ENCODE measurements around the gene MAL.

Gene MAL

DNA sequence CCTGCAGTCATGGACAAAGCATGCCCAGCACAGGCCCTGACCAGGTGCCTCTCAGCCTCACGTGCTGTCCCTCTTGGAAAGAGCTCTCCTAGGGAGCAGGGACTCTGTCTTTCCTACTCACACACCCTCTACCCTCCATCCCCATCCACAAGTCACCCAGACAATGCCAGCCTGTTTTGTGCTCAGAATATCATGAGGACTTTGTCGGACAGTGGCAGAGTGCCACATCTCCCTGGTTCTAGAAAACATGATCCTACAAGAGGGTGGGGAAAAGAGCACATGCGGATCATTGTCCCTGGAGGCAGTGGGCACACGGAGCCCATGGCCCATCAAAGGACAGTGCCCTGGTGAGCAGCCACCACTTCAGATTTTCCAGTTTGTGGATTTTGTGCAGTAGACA, 3.7 kb upstream of the MAL start:
- TF ChIP-seq CTCF (IDR thresholded peaks at IDR 0.05; ENCODE audit: insufficient read depth, missing control alignments): no peak
- DNase-seq (ENCODE audit: insufficient read length, low spot score) (no peak), FAIRE-seq (no peak)

DNA sequence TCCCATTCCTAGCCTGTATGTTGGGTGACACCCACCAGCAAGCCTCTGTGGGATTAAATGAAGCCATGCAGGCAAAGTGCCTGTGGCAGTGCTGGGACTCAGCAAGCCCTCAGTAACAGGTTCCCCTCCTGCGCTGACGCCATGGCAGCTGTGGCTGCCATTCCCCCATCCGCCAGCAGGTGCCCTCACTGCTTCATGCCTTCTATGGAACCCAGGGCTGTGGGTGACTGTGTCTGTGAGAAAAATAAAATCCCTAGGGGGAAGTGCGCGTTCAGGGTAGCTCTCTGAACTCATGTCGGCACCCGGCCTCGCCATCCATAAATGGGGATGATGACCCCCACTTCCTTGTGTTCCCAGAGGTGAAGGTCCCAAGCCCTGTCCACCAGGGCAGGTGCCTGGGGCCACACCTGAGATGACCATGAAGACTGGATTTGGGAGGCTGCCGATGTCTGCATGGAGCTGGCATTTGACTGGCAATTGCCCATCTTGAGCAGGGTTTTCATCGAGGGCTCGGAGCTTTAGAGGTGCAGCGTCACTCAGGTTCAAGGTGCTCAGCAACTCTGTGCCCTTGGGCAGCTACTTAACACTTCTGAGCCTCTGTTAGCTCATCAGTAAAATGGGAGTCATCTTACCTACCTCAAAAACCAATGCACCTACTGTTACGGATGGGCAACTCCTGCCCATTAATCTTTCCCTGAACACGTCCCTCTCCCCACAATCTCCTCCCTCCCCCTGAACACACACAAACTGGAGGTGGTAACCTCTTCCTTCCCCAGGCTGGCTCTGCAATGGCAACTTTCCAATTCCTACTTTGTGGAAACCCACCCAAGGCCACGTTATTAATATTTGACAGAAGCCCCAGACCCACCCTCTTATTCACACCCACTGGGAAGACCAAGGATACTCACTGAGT, 2.9 kb upstream of the MAL start:
- DNase-seq (ENCODE audit: insufficient read length, low spot score) (peak; percentile 76), FAIRE-seq (no peak)
- peak; percentile 82 for TF ChIP-seq CTCF (IDR thresholded peaks at IDR 0.05; ENCODE audit: insufficient read depth, missing control alignments)

DNA sequence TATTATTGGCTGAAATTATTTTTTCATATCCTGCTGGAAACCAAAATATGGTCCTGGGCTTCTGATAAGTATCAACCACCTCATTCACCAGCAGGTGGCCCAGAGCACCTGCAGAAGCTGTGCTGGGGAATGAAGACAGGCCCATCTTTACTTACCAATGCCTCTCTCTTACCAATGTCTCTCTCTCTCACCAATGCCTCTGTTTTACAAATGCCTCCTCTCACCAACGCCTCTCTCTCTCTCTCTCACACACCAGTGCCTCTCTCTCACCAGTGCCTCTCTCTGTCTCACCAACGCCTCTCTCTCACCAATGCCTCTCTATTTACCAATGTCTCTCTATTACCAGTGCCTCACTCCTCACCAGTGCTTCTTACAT, 2.3 kb upstream of the MAL start:
- DNase-seq (ENCODE audit: insufficient read length, low spot score) (no peak), FAIRE-seq (no peak)
- TF ChIP-seq CTCF (IDR thresholded peaks at IDR 0.05; ENCODE audit: insufficient read depth, missing control alignments): no peak

DNA sequence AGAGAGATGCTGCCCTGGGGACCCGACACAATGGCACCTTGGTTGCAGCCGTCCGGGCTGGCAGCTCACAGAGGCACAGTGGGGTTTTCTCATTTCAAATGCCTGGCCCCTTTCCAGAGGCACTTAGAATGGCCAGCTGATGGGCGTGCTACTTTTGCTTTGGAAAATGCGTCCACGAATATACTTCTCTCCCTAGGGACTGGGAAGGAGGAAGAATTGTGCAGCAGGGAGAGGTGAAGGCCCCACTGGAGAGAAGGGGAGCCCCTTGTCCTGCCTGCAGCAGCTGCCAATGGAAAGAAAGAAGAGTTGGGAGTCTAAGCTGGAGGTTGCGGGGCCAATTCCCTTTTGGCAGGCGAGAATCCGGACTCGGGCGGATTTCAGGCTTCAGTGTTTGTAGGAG, 1.1 kb upstream of the MAL start:
- no peak for TF ChIP-seq CTCF (IDR thresholded peaks at IDR 0.05; ENCODE audit: insufficient read depth, missing control alignments)
- no peak for FAIRE-seq
- no peak for DNase-seq (ENCODE audit: insufficient read length, low spot score)

- FAIRE-seq (no peak), DNase-seq (ENCODE audit: insufficient read length, low spot score) (no peak)
- TF ChIP-seq CTCF (IDR thresholded peaks at IDR 0.05; ENCODE audit: insufficient read depth, missing control alignments): no peak
Measured at GRCh38 chr2:95024960-95025405, 525 bp upstream of the MAL start.

GRCh38 chr2:95026471-95027368, 1.2 kb downstream of the MAL start:
- no peak for TF ChIP-seq CTCF (IDR thresholded peaks at IDR 0.05; ENCODE audit: insufficient read depth, missing control alignments)
- DNase-seq (ENCODE audit: insufficient read length, low spot score) (no peak), FAIRE-seq (no peak)

All from D721Med (cell line).